Tibial nerve (tissue), 4 donors: Measurements from ENCODE around the gene HEATR1. TPM values are rescaled to one million over a fixed set of nuclear protein-coding genes. Genes with fewer than 3 reads are reported as not detected.
"Not testable (repeated sequence)": the region's sequence is repeated elsewhere in the genome, so short reads cannot be mapped to it uniquely, and the experiment has no call there.

Source experiments
- DNase-seq, 2 donors: peaks; one replicate each; pipeline ENCODE4 v3.0.0-alpha.2; 2019; ENCODE audit warnings: low spot score in 2 of 2
- H3K27ac ChIP-seq, 4 donors: fragments of 200-600 bp; sonication (generic) in 3 of 4; one replicate each; pipeline ENCODE4 v1.5.1; 2017 to 2019; ENCODE audit warnings: mild to moderate bottlenecking in 1 of 4
- H3K27me3 ChIP-seq, 2 donors: fragments of 200-600 bp; sonication (generic) in 1 of 2; one replicate each; pipeline versions ENCODE4 v1.5.1 to v1.6.0; 2017 to 2019
- H3K36me3 ChIP-seq, 3 donors: fragments of 200-600 bp; sonication (generic); one replicate each; pipeline ENCODE4 v1.5.1; 2018 to 2019
- H3K4me1 ChIP-seq, 4 donors: fragments of 200-600 bp; sonication (generic) in 3 of 4; one replicate each; pipeline ENCODE4 v1.5.1; 2017 to 2019
- H3K4me3 ChIP-seq, 4 donors: fragments of 200-600 bp; sonication (generic) in 3 of 4; one replicate each; pipeline ENCODE4 v1.5.1; 2017 to 2019; ENCODE audit warnings: mild to moderate bottlenecking in 1 of 4, moderate library complexity in 1 of 4
- H3K9me3 ChIP-seq, 4 donors: fragments of 200-600 bp; sonication (generic) in 3 of 4; one replicate each; pipeline ENCODE4 v1.5.1; 2017 to 2019
- CTCF ChIP-seq, 5 experiments: fragments of 200-600 bp in 3 of 5; fragments of 450-650 bp in 2 of 5; sonication (generic) in 3 of 5; IDR thresholded peaks; one replicate each; pipeline ENCODE4 v1.5.1; 2016 to 2019; ENCODE audit warnings: antibody characterized with exemption in 5 of 5, mild to moderate bottlenecking in 3 of 5, moderate library complexity in 2 of 5
- EP300 ChIP-seq, 2 donors: sonication (generic); formaldehyde crosslinking; IDR thresholded peaks; one replicate each; pipeline ENCODE4 v1.6.1; 2017; ENCODE audit warnings: antibody characterized with exemption in 2 of 2, mild to moderate bottlenecking in 1 of 2
- POLR2A ChIP-seq, 2 donors: fragments of 450-650 bp; IDR thresholded peaks; one replicate each; pipeline ENCODE4 v1.6.1; 2017; ENCODE audit warnings: antibody characterized with exemption in 2 of 2, mild to moderate bottlenecking in 2 of 2, moderate library complexity in 2 of 2
- WGBS, 2 donors: methylation state at CpG; one replicate each; pipeline ENCODE4 v1.1.5; 2018; 5-methylcytosine and 5-hydroxymethylcytosine counted together
- total RNA-seq, 4 donors: library from RNA; depleted of rRNA; stranded (reverse); fragments of >200 nt; gene quantifications; one replicate each; pipeline ENCODE4 v1.1.0, GENCODE V29; 2016

The HEATR1 gene
- total RNA-seq, 4 donors from 2014 or later, result 17.0 to 32.4 (median 19.4) TPM

GRCh38 chr1:236508593-236509027 is 95.7 kb downstream of the HEATR1 start:
- Histone ChIP-seq H3K27me3 (no peaks in the 10 kb centered on the region), H3K4me3 (no peak overlapping the region), H3K9me3 (no peaks in the 10 kb centered on the region), H3K4me1 (no peaks in the 10 kb centered on the region), H3K27ac (no peak overlapping the region), H3K36me3 (no peaks in the 10 kb centered on the region)
- DNase-seq, result no peak
- no peak for TF ChIP-seq POLR2A (IDR thresholded peaks at IDR 0.05)
- TF ChIP-seq CTCF (IDR thresholded peaks at IDR 0.05), result no peak
- no peak for TF ChIP-seq EP300 (IDR thresholded peaks at IDR 0.05)
- 70 to 71% methylated on average over 6 of the region's 6 CpGs for WGBS, 2 donors

GRCh38 chr1:236507022-236507700 is 97.2 kb downstream of the HEATR1 start:
- Histone ChIP-seq H3K27ac (no peak overlapping the region), H3K4me1 (peaks cover 0 to 12% (median 0%) of the 10 kb centered on the region in 4 donors), H3K9me3 (no peaks in the 10 kb centered on the region), H3K27me3 (no peaks in the 10 kb centered on the region), H3K4me3 (no peak overlapping the region), H3K36me3 (no peaks in the 10 kb centered on the region)
- TF ChIP-seq POLR2A (IDR thresholded peaks at IDR 0.05) (no peak), EP300 (IDR thresholded peaks at IDR 0.05) (no peak), CTCF (IDR thresholded peaks at IDR 0.05) (no peak)
- WGBS, 2 donors, result 68 to 75% methylated on average over 5 of the region's 5 CpGs
- no peak for DNase-seq

GRCh38 chr1:236504338-236504737 is 100.0 kb downstream of the HEATR1 start:
- DNase-seq, H3K4me3 ChIP-seq, H3K27ac ChIP-seq, H3K36me3 ChIP-seq, H3K9me3 ChIP-seq, H3K27me3 ChIP-seq: not testable (repeated sequence)
- 59 to 75% methylated on average over 3 of the region's 3 CpGs for WGBS, 2 donors
- peaks cover 0 to 12% (median 0%) of the 10 kb centered on the region in 4 donors for H3K4me1 ChIP-seq

- Histone ChIP-seq H3K36me3 (no peaks in the 10 kb centered on the region), H3K9me3 (no peaks in the 10 kb centered on the region), H3K4me3 (peak overlapping the region; percentile 7 to 46 (median 23)), H3K4me1 (peaks cover 0 to 12% (median 0%) of the 10 kb centered on the region in 4 donors), H3K27me3 (no peaks in the 10 kb centered on the region), H3K27ac (peak overlapping the region in 2 of 4 donors; percentile 51 to 76)
- 7 to 11% methylated on average over 15 of the region's 15 CpGs for WGBS, 2 donors
- no peak for TF ChIP-seq POLR2A (IDR thresholded peaks at IDR 0.05)
- TF ChIP-seq EP300 (IDR thresholded peaks at IDR 0.05), result peak in 1 of 2 donors; percentile 15
- DNase-seq, result peak in 1 of 2 donors; percentile 13
Observed at GRCh38 chr1:236502972-236503639, 101.2 kb downstream of the HEATR1 start.

GRCh38 chr1:236502579-236502971 is 101.7 kb downstream of the HEATR1 start:
- peak overlapping the region in 1 of 4 donors; percentile 76 for H3K27ac ChIP-seq
- 22 to 29% methylated on average over 2 of the region's 2 CpGs for WGBS, 2 donors
- TF ChIP-seq POLR2A (IDR thresholded peaks at IDR 0.05), result no peak
- no peak for TF ChIP-seq EP300 (IDR thresholded peaks at IDR 0.05)
- TF ChIP-seq CTCF (IDR thresholded peaks at IDR 0.05), result no peak

GRCh38 chr1:236501093-236501492 is 103.2 kb downstream of the HEATR1 start:
- Histone ChIP-seq H3K9me3 (no peaks in the 10 kb centered on the region), H3K4me3 (no peak overlapping the region), H3K27me3 (no peaks in the 10 kb centered on the region), H3K27ac (no peak overlapping the region), H3K4me1 (peaks cover 0 to 12% (median 0%) of the 10 kb centered on the region in 4 donors), H3K36me3 (no peaks in the 10 kb centered on the region)
- DNase-seq, result no peak
- WGBS, 2 donors, result 86 to 87% methylated on average over 6 of the region's 6 CpGs
- TF ChIP-seq EP300 (IDR thresholded peaks at IDR 0.05) (no peak), CTCF (IDR thresholded peaks at IDR 0.05) (no peak), POLR2A (IDR thresholded peaks at IDR 0.05) (no peak)

More at GRCh38 chr1:236502579-236502971, 101.7 kb downstream of the HEATR1 start:
- peak overlapping the region in 2 of 4 donors; percentile 32 to 46 for H3K4me3 ChIP-seq
- peaks cover 0 to 12% (median 0%) of the 10 kb centered on the region in 4 donors for H3K4me1 ChIP-seq
- no peaks in the 10 kb centered on the region for H3K9me3 ChIP-seq
- H3K27me3 ChIP-seq, result no peaks in the 10 kb centered on the region
- no peaks in the 10 kb centered on the region for H3K36me3 ChIP-seq
- DNase-seq, result no peak
